DMS53 (cell line): ENCODE results near the gene POLR1C.
"Not testable (repeated sequence)": the region's sequence is repeated elsewhere in the genome, so short reads cannot be mapped to it uniquely, and the experiment has no call there.

Source experiments
- DNase-seq: peaks from one replicate; lab custom pipeline; 2025; lab: John Stamatoyannopoulos, UW

POLR1C gene

DNA sequence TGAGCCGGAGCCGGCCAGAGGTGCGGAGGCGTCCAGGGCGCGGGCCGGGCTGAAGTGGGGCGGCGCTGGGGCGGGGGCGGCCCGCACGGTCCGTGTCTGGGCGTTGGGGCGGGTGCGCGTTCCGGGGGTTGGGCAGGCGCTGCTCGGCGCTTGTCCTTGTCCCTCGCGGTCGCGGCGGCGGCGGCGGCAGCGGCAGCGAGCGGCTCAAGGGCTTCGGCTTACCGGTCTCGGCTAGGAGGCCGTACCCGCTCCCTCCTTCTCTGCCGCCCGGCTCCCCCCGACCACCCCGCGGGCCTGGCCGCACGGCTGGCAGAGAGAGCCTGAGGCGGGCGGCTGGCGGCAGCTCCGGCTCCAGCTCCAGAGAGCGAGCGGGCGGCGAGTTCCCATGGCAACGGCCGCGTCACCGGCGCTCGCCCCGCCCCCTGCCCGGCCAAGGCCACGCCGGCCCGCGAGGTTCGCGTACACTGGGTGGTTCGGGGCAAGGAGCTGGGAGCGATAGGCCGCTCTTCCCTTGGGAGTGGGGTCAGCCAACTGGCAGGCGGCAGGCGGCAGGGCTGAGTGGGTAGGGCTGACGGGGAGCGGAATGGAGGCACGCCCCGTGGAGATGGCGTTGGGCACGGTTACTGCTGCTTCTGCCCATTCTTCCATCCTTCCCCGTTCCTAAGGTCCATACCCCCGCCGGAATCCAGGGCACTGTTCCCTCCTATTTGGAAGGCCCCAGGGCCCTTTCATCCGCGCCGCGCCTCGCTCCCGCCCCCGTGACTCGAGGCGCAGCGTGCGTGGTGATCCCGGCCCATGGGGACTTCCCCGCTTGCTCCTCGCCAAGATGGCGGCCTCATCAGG is 6.7 kb upstream of the POLR1C start, which contains the start of gene LRRC73:
Gene LRRC73, minus strand, starts transcription at position 363 of the 843 bp plus-strand sequence. CDS start 561 bp downstream, outside the sequence.
- peak; percentile 95 for DNase-seq

DNA sequence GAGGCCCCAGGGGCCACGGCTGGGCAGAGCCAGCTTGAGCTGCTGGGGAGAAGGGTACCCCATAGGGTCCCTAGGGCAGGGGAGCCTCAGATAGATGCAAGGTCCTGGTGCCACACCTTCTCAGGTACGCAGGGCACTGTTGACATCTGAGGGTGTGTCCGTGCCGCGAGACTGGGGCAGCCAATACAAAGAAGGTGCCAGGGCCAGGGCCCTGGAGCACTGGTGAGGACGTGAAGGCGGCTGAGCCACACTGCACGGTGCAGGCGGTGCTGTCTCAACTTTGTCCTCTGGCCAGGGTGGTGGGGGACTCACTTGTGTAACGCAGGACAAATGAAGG is 6.1 kb upstream of the POLR1C start:
- peak; percentile 87 for DNase-seq

- DNase-seq, result no peak
Measured at GRCh38 chr6:43511824-43512415, 5.0 kb upstream of the POLR1C start.

- peak; percentile 43 for DNase-seq
Measured at GRCh38 chr6:43515808-43516207, 1.1 kb upstream of the POLR1C start.

DNA sequence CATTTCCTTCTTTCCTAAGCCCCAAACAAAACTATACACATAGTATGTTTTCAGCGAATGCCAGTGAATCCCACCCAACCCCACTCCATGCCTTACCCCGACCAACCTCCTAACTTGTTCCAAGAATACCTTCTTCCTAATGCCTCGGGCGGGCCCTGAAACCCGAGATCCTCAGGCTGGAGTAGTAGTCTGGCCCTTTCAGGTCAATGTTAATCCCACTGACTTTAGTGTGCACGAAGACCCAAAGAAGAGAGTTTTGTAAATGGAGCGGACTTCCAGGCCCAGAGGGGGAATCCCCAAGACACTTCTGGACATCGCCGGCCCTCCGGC is 557 bp upstream of the POLR1C start:
- no peak for DNase-seq

DNA sequence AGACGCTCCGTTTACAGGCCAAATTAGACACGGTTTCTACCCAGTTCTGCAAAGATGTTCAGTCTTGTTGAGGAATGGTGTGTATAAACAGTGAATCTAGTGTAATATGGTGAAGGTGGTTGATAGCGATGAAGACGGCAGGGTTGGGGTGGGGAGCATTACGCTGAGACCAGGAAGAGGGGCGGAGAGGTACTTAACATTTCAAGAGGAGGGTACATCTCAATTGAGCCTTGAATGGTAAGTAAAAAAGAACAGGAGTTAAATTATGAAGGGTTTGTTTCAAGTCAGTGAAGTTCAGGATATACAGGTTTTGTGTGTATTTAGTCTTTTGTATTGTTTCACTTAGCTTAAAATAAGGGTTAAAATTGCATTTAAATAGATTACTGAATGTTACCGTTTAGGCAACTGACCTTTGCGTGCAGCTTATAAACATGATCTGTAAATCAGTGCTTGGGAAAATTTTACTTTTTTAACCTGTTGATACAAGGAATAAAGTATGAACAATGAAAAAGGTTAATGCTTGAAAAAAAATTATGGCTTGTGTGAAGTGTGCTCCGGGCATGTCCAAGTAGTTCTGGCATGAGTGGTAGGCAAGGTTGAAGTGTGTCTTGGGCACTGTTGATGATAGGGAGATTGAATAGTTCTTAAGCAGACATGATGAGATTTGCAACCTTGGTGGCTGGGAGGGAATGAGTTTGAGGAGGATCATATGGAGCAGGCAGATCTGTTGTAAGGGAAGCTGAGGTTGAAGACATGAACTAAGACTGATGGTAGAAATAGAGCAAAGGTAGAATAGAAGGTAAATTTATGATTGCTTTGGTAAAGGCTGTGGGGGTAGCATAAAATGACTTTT is 842 bp downstream of the POLR1C start:
- peak; percentile 51 for DNase-seq

- no peak for DNase-seq
Measured at GRCh38 chr6:43520097-43520496, 3.2 kb downstream of the POLR1C start.

DNA sequence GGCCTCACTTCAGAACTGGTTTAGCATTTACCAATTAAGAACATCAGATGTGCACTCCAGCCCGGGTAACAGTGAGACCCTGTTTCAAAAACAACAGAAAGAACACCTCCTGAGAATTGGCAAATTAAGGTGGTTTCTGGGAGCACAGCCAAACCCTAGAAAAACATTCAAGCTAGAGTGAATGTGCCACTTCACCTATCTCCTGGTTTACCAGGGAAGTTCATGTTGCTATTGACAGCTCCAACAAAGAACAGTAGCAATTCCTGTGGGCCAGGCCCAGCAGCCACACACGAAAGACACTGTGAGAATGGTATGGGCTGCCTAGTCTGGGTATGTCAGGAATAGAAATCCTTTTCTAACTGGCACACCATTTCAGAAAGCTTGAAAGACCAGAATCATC is 4.9 kb downstream of the POLR1C start:
- no peak for DNase-seq

DNA sequence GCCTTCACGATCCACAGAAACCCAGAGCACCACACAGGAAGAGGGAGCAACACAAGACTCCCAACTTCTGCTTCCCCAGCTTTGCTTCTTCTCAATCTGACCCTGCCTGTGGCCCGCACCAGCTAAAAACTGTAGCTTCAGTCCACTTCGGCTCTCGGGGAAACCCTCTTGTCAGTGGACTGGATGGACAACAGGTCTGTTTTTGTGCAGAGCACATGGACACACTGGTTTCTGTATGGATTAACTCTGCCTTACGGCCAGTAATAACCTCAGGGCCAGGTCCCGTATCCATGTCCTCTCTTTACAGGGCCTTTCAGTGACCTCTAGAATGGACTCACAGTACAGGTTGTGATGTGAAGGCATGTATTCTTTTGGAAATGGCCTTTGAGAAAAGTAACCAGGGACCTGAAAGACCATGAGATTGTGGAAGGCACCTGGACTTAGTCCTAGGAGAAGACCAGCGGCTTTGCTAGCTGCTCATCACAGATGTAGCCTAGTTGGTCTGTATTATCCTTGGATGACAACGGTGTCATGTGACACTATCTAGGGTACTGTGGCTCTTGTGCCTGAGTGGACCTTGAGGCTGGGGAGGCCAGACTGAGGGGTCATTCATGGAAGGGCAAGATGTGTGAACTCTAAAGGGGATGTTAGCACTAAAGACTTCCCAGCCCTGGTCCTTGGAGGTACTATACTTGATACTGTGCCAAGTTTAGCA is 5.8 kb downstream of the POLR1C start:
- DNase-seq, result no peak

DNA sequence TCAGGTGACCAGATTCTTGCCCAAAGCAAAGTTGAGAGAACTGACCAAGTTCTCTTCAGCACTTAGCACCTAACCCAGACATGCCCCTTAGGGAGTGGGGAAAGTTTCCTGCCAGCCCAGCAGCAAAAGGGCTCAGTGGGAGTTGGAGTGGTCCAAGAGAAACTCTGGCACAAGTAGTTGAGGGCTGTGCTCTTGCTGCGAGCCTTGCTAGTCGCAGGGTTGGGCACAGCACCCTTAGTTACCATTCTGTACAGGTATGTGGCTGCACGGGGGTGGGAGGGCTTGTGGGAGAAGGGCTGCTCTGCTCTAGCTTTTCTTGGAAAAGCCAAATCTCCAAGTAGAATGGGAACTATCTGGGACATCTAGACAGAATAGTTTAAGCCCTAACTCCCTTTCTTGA is 6.4 kb downstream of the POLR1C start:
- no peak for DNase-seq

GRCh38 chr6:43524483-43524961 is 7.6 kb downstream of the POLR1C start:
- DNase-seq, result no peak

DNA sequence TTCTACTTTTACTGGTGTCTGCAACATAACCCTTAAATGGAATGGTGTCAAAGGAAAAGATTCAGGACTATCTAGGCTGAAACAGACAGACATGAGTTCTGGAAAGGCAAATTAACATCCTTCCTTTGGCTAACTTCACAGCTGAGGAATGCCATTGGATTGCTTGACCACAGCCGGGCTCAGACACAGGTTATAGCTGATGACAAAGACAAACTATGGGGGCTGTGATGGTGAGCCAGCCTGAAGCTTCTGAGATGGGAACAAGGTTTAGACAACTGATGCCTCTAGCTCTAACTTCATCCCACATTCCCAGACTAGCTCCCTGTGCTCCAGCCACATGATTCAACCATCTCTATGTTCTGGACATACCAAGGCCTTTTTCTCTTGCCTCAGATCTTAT is 15.3 kb downstream of the POLR1C start:
- DNase-seq, result no peak

- not testable (repeated sequence) for DNase-seq
Measured at GRCh38 chr6:43538986-43539385, 22.1 kb downstream of the POLR1C start.

- not testable (repeated sequence) for DNase-seq
Measured at GRCh38 chr6:43539409-43539808, 22.5 kb downstream of the POLR1C start.

GRCh38 chr6:43540507-43540906 is 23.6 kb downstream of the POLR1C start:
- no peak for DNase-seq

GRCh38 chr6:43541774-43542471 is 25.0 kb downstream of the POLR1C start:
- DNase-seq, result no peak

GRCh38 chr6:43544461-43544860 is 27.6 kb downstream of the POLR1C start:
- no peak for DNase-seq

GRCh38 chr6:43547222-43547621 is 30.3 kb downstream of the POLR1C start:
- DNase-seq, result no peak

DNA sequence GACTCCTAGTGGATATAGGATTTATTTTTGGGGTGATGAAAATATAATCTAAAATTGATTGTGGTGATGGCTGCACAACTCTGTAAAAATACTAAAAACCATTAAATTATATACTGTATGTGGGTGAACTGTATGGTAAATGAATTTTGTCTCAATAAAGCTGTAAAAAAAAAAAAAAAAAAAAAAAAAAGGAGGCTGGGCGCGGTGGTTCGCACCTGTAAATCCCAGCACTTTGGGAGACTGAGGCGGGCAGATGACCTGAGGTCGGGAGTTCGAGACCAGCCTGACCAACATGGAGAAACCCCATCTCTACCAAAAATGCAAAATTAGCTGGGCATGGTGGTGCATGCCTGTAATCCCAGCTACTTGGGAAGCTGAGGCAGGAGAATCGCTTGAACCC is 40.7 kb downstream of the POLR1C start:
- DNase-seq, result not testable (repeated sequence)

DNA sequence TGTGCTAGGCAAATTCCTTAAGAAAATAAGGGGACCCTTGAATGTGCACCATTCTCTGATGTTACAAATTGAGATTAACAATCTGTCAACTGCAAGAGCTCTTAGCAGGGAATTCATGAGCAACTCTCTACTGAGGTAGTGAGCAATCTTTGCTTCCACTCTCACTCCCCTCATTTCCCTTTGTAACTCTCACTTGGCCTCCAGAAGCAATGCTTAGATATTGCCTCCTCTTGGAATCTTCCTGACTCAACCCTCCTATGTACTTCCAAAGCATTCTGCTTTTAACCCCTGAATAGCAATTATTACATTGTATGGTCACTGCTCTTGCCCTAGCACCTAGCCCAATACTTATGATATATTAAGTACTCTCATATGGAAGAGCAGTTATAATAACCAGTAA is 42.4 kb downstream of the POLR1C start:
- no peak for DNase-seq

DNA sequence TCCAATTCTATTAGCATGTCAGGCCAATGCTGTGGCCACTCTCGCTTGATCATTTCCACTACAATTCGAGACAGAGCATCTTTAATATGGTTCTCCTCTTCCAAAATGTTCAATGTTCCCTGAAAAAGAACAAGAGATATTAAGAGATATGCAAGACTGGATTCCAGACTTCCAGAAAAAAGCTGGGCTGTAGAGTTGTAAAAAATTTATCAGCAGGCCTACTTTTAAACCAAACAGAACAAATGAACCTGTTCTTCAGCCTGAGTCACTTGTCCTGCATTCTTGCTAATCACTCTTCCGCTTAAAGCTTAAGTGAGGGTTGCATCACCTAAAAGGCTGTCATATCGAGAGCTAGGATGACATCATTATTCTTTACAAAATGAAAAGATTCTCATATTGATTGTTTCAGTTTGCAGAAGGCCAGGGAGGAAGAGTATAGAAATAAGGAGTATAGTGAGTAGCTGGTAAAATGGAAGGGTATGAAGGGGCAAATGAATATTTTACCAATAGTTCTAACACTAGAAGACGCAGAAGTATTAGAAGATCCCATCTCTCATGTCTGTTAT is 54.1 kb downstream of the POLR1C start:
- DNase-seq, result peak; percentile 54
